Measurements from ENCODE around the gene TNS1. TPM values are rescaled to one million over a fixed set of nuclear protein-coding genes. Genes with fewer than 3 reads are reported as not detected.
A peak's percentile ranks its signal among the peaks of the same experiment; 100 is the strongest.

The TNS1 gene
- total and polyA plus RNA-seq, 5 donors, result 243 to 647 (median 513) TPM

DNA sequence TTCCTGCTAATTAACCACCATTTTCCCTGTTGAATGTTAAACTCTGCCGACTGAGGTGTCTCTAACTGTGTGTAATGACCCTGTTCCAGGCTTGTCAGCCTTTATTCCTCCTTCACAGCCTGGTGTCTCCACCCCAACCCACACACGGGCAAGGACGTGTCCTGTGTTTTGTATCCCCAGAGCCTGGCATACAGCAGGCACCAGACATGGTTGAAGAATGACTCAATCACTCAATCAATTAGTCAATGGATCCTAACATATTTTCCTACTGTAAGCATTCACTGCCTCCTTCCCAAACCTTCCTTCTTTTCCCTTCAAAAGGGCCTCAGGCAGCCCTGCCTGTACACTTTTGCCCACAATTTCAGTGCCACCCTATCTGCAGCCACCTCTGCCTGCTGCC is 2.7 kb upstream of the TNS1 start:
- Histone ChIP-seq H3K9me3 (ENCODE audit: control insufficient read depth, low read length) (no peaks in the 10 kb centered on the region), H3K4me3 (ENCODE audit: low read length) (no peak overlapping the region), H3K27me3 (ENCODE audit: control insufficient read depth, insufficient read depth) (no peaks in the 10 kb centered on the region), H3K4me1 (ENCODE audit: control insufficient read depth, insufficient read depth, low read length) (peaks cover 11% of the 10 kb centered on the region), H3K27ac (ENCODE audit: low read length) (no peak overlapping the region)
- 89% methylated on average over 3 of the region's 3 CpGs for WGBS
- intact Hi-C loops (cut with DNase I), result no loop called here
- ATAC-seq (no peak), DNase-seq (peak in 1 of 3 donors; percentile 21)

DNA sequence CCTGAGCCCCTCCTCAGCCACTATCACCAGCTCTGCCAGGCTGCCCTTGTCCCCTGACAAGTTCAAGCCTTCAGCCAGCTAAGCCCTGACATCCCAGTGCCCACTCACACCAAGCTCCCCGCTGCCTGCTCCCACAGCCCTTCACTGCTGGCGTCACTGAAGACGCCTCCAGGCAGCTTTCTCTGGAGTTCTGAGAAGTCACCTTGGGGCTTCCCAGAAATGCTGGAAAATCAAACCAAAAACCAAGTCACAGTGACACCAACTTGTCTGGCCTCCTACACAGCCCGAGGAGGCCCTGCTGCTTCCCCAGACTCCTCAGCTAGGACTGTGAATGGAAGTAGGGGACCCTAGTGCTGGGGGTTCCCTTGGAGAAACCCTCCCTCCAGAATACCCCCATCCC is 2.2 kb upstream of the TNS1 start:
- Histone ChIP-seq H3K4me3 (ENCODE audit: low read length) (no peak overlapping the region), H3K27me3 (ENCODE audit: control insufficient read depth, insufficient read depth) (no peaks in the 10 kb centered on the region), H3K27ac (ENCODE audit: low read length) (no peak overlapping the region), H3K4me1 (ENCODE audit: control insufficient read depth, insufficient read depth, low read length) (peaks cover 11% of the 10 kb centered on the region), H3K9me3 (ENCODE audit: control insufficient read depth, low read length) (no peaks in the 10 kb centered on the region)
- intact Hi-C loops (cut with DNase I), result no loop called here
- DNase-seq (peak in 1 of 3 donors; percentile 48), ATAC-seq (no peak)
- WGBS, result 88% methylated on average over 4 of the region's 4 CpGs

GRCh38 chr2:218003981-218004419 is 1.2 kb upstream of the TNS1 start:
- no peaks in the 10 kb centered on the region for H3K9me3 ChIP-seq (ENCODE audit: control insufficient read depth, low read length)
- 34% methylated on average over 6 of the region's 6 CpGs for WGBS
- H3K27ac ChIP-seq (ENCODE audit: low read length), result peak overlapping the region; percentile 5
- intact Hi-C loops (cut with DNase I), result no loop called here
- H3K4me1 ChIP-seq (ENCODE audit: control insufficient read depth, insufficient read depth, low read length), result peaks cover 10% of the 10 kb centered on the region
- H3K27me3 ChIP-seq (ENCODE audit: control insufficient read depth, insufficient read depth), result no peaks in the 10 kb centered on the region
- peak; percentile 92 for ATAC-seq
- H3K4me3 ChIP-seq (ENCODE audit: low read length), result no peak overlapping the region
- DNase-seq, result peak; percentile 92 to 95 (median 92)

- intact Hi-C loops (cut with DNase I), result no loop called here
- peak; percentile 75 to 90 (median 83) for DNase-seq
- 41% methylated on average over 11 of the region's 11 CpGs for WGBS
- Histone ChIP-seq H3K9me3 (ENCODE audit: control insufficient read depth, low read length) (no peaks in the 10 kb centered on the region), H3K4me3 (ENCODE audit: low read length) (peak overlapping the region; percentile 3), H3K27ac (ENCODE audit: low read length) (peak overlapping the region; percentile 83), H3K27me3 (ENCODE audit: control insufficient read depth, insufficient read depth) (no peaks in the 10 kb centered on the region), H3K4me1 (ENCODE audit: control insufficient read depth, insufficient read depth, low read length) (peaks cover 10% of the 10 kb centered on the region)
- ATAC-seq, result peak; percentile 61 to 64
These were observed 618 bp upstream of the TNS1 start for GRCh38 chr2:218003281-218003944.

GRCh38 chr2:218002143-218002844 is 501 bp downstream of the TNS1 start:
- Histone ChIP-seq H3K4me3 (ENCODE audit: low read length) (peak overlapping the region; percentile 53), H3K27me3 (ENCODE audit: control insufficient read depth, insufficient read depth) (no peaks in the 10 kb centered on the region), H3K4me1 (ENCODE audit: control insufficient read depth, insufficient read depth, low read length) (peaks cover 10% of the 10 kb centered on the region), H3K9me3 (ENCODE audit: control insufficient read depth, low read length) (no peaks in the 10 kb centered on the region), H3K27ac (ENCODE audit: low read length) (no peak overlapping the region)
- intact Hi-C loops (cut with DNase I), result no loop called here
- ATAC-seq (no peak), DNase-seq (peak in 1 of 3 donors; percentile 58)
- 61% methylated on average over 12 of the region's 12 CpGs for WGBS

- intact Hi-C loops (cut with DNase I), result no loop called here
- H3K4me1 ChIP-seq (ENCODE audit: control insufficient read depth, insufficient read depth, low read length), result peaks cover 10% of the 10 kb centered on the region
- 54% methylated on average over 4 of the region's 4 CpGs for WGBS
- H3K4me3 ChIP-seq (ENCODE audit: low read length), result peak overlapping the region; percentile 53
- peak overlapping the region; percentile 16 for H3K27ac ChIP-seq (ENCODE audit: low read length)
- ATAC-seq (no peak), DNase-seq (peak in 1 of 3 donors; percentile 32)
- no peaks in the 10 kb centered on the region for H3K27me3 ChIP-seq (ENCODE audit: control insufficient read depth, insufficient read depth)
- H3K9me3 ChIP-seq (ENCODE audit: control insufficient read depth, low read length), result no peaks in the 10 kb centered on the region
These were observed 1.2 kb downstream of the TNS1 start for GRCh38 chr2:218001629-218002028.

- intact Hi-C loops (cut with DNase I), result no loop called here
- Histone ChIP-seq H3K27ac (ENCODE audit: low read length) (peak overlapping the region; percentile 31), H3K4me3 (ENCODE audit: low read length) (no peak overlapping the region), H3K27me3 (ENCODE audit: control insufficient read depth, insufficient read depth) (no peaks in the 10 kb centered on the region), H3K4me1 (ENCODE audit: control insufficient read depth, insufficient read depth, low read length) (peaks cover 10% of the 10 kb centered on the region), H3K9me3 (ENCODE audit: control insufficient read depth, low read length) (no peaks in the 10 kb centered on the region)
- DNase-seq, result peak; percentile 3 to 71 (median 47)
- no peak for ATAC-seq
These were observed 2.7 kb downstream of the TNS1 start for GRCh38 chr2:218000136-218000535.

- ATAC-seq (no peak), DNase-seq (peak in 1 of 3 donors; percentile 14)
- Histone ChIP-seq H3K4me1 (ENCODE audit: control insufficient read depth, insufficient read depth, low read length) (peaks cover 7% of the 10 kb centered on the region), H3K27me3 (ENCODE audit: control insufficient read depth, insufficient read depth) (no peaks in the 10 kb centered on the region), H3K27ac (ENCODE audit: low read length) (no peak overlapping the region), H3K4me3 (ENCODE audit: low read length) (no peak overlapping the region), H3K9me3 (ENCODE audit: control insufficient read depth, low read length) (no peaks in the 10 kb centered on the region)
- intact Hi-C loops (cut with DNase I), result no loop called here
- 57% methylated on average over 4 of the region's 4 CpGs for WGBS
These were observed 3.2 kb downstream of the TNS1 start for GRCh38 chr2:217999595-217999959.

GRCh38 chr2:217998926-217999594 is 3.7 kb downstream of the TNS1 start:
- no peaks in the 10 kb centered on the region for H3K9me3 ChIP-seq (ENCODE audit: control insufficient read depth, low read length)
- no peak for ATAC-seq
- H3K4me3 ChIP-seq (ENCODE audit: low read length), result no peak overlapping the region
- DNase-seq, result peak in 2 of 3 donors; percentile 37 to 72
- intact Hi-C loops (cut with DNase I), result no loop called here
- H3K27me3 ChIP-seq (ENCODE audit: control insufficient read depth, insufficient read depth), result no peaks in the 10 kb centered on the region
- 74% methylated on average over 10 of the region's 10 CpGs for WGBS
- no peak overlapping the region for H3K27ac ChIP-seq (ENCODE audit: low read length)
- peaks cover 3% of the 10 kb centered on the region for H3K4me1 ChIP-seq (ENCODE audit: control insufficient read depth, insufficient read depth, low read length)

DNA sequence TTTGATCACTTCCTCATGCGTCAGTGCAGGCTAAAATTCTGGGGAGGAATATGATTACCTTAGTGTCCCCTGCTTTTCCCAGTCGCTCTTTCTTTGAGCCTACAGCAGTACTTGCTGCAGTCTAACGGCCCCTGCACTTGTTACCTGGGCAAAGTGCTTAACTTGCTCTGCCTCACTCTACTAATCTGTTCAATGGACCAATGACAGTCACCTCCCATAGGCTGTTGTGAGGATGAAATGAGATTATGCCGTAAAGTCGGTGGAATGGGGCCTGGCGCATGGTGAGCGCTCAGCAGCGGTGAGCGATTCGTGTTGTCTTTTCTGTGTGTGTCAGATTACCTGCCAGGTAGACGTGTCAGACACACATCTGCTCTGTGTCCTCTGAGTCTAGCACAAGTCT is 5.3 kb downstream of the TNS1 start:
- H3K4me1 ChIP-seq (ENCODE audit: control insufficient read depth, insufficient read depth, low read length), result no peaks in the 10 kb centered on the region

DNA sequence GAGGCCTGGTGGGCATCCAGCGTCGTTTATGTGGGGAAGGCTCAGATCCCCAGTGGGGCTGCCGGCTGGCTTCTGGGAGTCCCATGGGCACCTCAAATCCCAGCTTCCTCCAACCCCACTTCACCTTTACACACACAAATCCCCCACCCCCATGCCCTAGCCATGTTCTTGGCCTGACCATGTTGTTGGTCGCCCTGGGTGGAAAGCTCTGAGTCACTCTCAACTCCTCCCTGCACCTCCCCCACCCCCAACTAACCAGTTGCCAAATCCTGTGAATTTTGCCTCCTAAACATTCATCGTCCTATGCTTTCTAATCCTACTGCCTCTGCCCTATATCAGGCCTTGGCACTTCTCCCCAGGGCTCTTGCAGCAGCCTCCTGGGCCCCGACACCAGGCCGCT is 6.4 kb downstream of the TNS1 start:
- Histone ChIP-seq H3K4me3 (ENCODE audit: low read length) (no peak overlapping the region), H3K4me1 (ENCODE audit: control insufficient read depth, insufficient read depth, low read length) (no peaks in the 10 kb centered on the region), H3K27me3 (ENCODE audit: control insufficient read depth, insufficient read depth) (no peaks in the 10 kb centered on the region), H3K27ac (ENCODE audit: low read length) (peak overlapping the region; percentile 84), H3K9me3 (ENCODE audit: control insufficient read depth, low read length) (no peaks in the 10 kb centered on the region)
- DNase-seq (peak; percentile 70 to 80 (median 73)), ATAC-seq (peak; percentile 55 to 63)
- 67% methylated on average over 7 of the region's 7 CpGs for WGBS
- intact Hi-C loops (cut with DNase I), result no loop called here

More for the DNA sequence above, 5.3 kb downstream of the TNS1 start:
- Histone ChIP-seq H3K9me3 (ENCODE audit: control insufficient read depth, low read length) (no peaks in the 10 kb centered on the region), H3K27ac (ENCODE audit: low read length) (no peak overlapping the region), H3K4me3 (ENCODE audit: low read length) (no peak overlapping the region), H3K27me3 (ENCODE audit: control insufficient read depth, insufficient read depth) (no peaks in the 10 kb centered on the region)
- intact Hi-C loops (cut with DNase I), result no loop called here
- ATAC-seq (no peak), DNase-seq (peak in 2 of 3 donors; percentile 15 to 16)
- 93% methylated on average over 11 of the region's 11 CpGs for WGBS
